ENCODE results near the gene SEPTIN5.

Gene SEPTIN5

GRCh38 chr22:19714312-19715187 lies at the start of gene SEPTIN5:
Gene SEPTIN5 (plus strand): TSS chr22:19714503. CDS start chr22:19714589, 86 bp downstream.
- peaks cover 11% of the 10 kb centered on the region for H3K36me3 ChIP-seq

GRCh38 chr22:19664951-19665783 lies 49.1 kb upstream of the SEPTIN5 start:
- Histone ChIP-seq H3K27me3 (no peaks in the 10 kb centered on the region), H3K27ac (no peak overlapping the region), H3K9me3 (no peaks in the 10 kb centered on the region), H3K4me3 (ENCODE audit: low read depth in 1 of 2, low read length in 1 of 2) (no peak overlapping the region), H3K4me1 (ENCODE audit: control insufficient read depth in 1 of 2, insufficient read depth in 1 of 2, low read depth in 1 of 2, low read length in 1 of 2) (peaks cover 6 to 7% of the 10 kb centered on the region in 2 experiments), H3K36me3 (no peaks in the 10 kb centered on the region)
- no peak for TF ChIP-seq CTCF (IDR thresholded peaks at IDR 0.05)

More at GRCh38 chr22:19714312-19715187, at the start of gene SEPTIN5:
- Histone ChIP-seq H3K27ac (peak within 1 kb of the TSS; percentile 66), H3K27me3 (peaks cover 7% of the 10 kb centered on the region), H3K4me3 (ENCODE audit: low read depth in 1 of 2, low read length in 1 of 2) (peak within 1 kb of the TSS; percentile 85 to 90), H3K4me1 (ENCODE audit: control insufficient read depth in 1 of 2, insufficient read depth in 1 of 2, low read depth in 1 of 2, low read length in 1 of 2) (peaks cover 50 to 52% of the 10 kb centered on the region in 2 experiments), H3K9me3 (no peaks in the 10 kb centered on the region)
- TF ChIP-seq CTCF (IDR thresholded peaks at IDR 0.05), result no peak

- TF ChIP-seq CTCF (IDR thresholded peaks at IDR 0.05), result no peak
- H3K27ac ChIP-seq, result no peak overlapping the region
- H3K36me3 ChIP-seq, result no peaks in the 10 kb centered on the region
- H3K27me3 ChIP-seq, result no peaks in the 10 kb centered on the region
- no peak overlapping the region for H3K4me3 ChIP-seq (ENCODE audit: low read depth in 1 of 2, low read length in 1 of 2)
- no peaks in the 10 kb centered on the region for H3K9me3 ChIP-seq
- peaks cover 6 to 7% of the 10 kb centered on the region in 2 experiments for H3K4me1 ChIP-seq (ENCODE audit: control insufficient read depth in 1 of 2, insufficient read depth in 1 of 2, low read depth in 1 of 2, low read length in 1 of 2)
Measured at GRCh38 chr22:19665784-19666672, 48.3 kb upstream of the SEPTIN5 start.

GRCh38 chr22:19666673-19667593 lies 47.4 kb upstream of the SEPTIN5 start:
- no peak for TF ChIP-seq CTCF (IDR thresholded peaks at IDR 0.05)
- Histone ChIP-seq H3K4me1 (ENCODE audit: control insufficient read depth in 1 of 2, insufficient read depth in 1 of 2, low read depth in 1 of 2, low read length in 1 of 2) (peaks cover 6 to 7% of the 10 kb centered on the region in 2 experiments), H3K4me3 (ENCODE audit: low read depth in 1 of 2, low read length in 1 of 2) (no peak overlapping the region), H3K27ac (no peak overlapping the region), H3K27me3 (no peaks in the 10 kb centered on the region), H3K36me3 (no peaks in the 10 kb centered on the region), H3K9me3 (no peaks in the 10 kb centered on the region)

All from neutrophil (primary cell).